ENCODE measurements around the gene SLMAP.

SLMAP gene

GRCh38 chr3:57942872-57943283 lies 186.8 kb downstream of the SLMAP start:
- no peaks in the 10 kb centered on the region for H3K9me3 ChIP-seq (ENCODE audit: control insufficient read depth, low read length)
- H3K27ac ChIP-seq (ENCODE audit: insufficient read depth, low read length, poor library complexity, severe bottlenecking) = no peak overlapping the region
- no peaks in the 10 kb centered on the region for H3K4me1 ChIP-seq (ENCODE audit: control insufficient read depth, insufficient read depth, low read length, poor library complexity, severe bottlenecking)
- H3K4me3 ChIP-seq (ENCODE audit: insufficient read depth, low read depth, low read length, poor library complexity, severe bottlenecking) = no peak overlapping the region
- no peaks in the 10 kb centered on the region for H3K27me3 ChIP-seq (replicated peaks; ENCODE audit: control insufficient read depth, insufficient read depth, low read length, poor library complexity, severe bottlenecking)
- no peaks in the 10 kb centered on the region for H3K36me3 ChIP-seq (ENCODE audit: control insufficient read depth, insufficient read depth, low read length)
- DNase-seq = no peak

- Histone ChIP-seq H3K9me3 (ENCODE audit: control insufficient read depth, low read length) (no peaks in the 10 kb centered on the region), H3K4me1 (ENCODE audit: control insufficient read depth, insufficient read depth, low read length, poor library complexity, severe bottlenecking) (no peaks in the 10 kb centered on the region), H3K27ac (ENCODE audit: insufficient read depth, low read length, poor library complexity, severe bottlenecking) (no peak overlapping the region), H3K27me3 (replicated peaks; ENCODE audit: control insufficient read depth, insufficient read depth, low read length, poor library complexity, severe bottlenecking) (no peaks in the 10 kb centered on the region), H3K4me3 (ENCODE audit: insufficient read depth, low read depth, low read length, poor library complexity, severe bottlenecking) (no peak overlapping the region), H3K36me3 (ENCODE audit: control insufficient read depth, insufficient read depth, low read length) (no peaks in the 10 kb centered on the region)
- DNase-seq = no peak
Measured at GRCh38 chr3:57943525-57944495, 187.7 kb downstream of the SLMAP start.

- Histone ChIP-seq H3K27me3 (replicated peaks; ENCODE audit: control insufficient read depth, insufficient read depth, low read length, poor library complexity, severe bottlenecking) (no peaks in the 10 kb centered on the region), H3K27ac (ENCODE audit: insufficient read depth, low read length, poor library complexity, severe bottlenecking) (no peak overlapping the region), H3K36me3 (ENCODE audit: control insufficient read depth, insufficient read depth, low read length) (no peaks in the 10 kb centered on the region), H3K4me3 (ENCODE audit: insufficient read depth, low read depth, low read length, poor library complexity, severe bottlenecking) (no peak overlapping the region), H3K4me1 (ENCODE audit: control insufficient read depth, insufficient read depth, low read length, poor library complexity, severe bottlenecking) (no peaks in the 10 kb centered on the region), H3K9me3 (ENCODE audit: control insufficient read depth, low read length) (no peaks in the 10 kb centered on the region)
- no peak for DNase-seq
Measured at GRCh38 chr3:57946970-57947381, 190.9 kb downstream of the SLMAP start.

DNA sequence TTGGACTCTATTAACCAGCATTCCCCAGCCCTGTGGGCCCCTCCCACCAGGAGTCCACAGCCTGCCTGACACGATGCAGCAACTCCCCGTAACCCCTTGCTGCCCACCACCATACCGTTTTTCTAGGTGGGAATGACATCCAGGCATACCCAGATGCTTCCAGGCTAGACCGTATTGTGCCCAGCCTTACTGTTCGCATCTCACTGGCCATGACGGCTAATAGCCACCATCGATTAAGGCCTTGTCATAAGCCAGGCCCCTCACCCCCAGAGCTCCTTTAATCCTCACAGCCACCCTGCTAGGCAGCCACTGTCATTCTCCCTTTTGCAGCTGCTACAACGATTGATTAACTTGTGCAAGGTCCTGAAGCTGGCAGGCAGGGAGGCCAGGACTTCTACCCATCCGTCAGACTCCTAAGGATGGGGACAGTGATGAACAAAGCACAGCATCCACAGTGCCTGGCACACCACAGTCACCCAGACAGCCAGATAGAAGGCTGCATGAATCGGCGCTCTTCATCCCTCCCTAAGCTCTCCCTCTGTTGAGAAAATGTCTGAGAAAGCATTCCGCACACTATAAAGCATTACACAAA lies 192.1 kb downstream of the SLMAP start:
- Histone ChIP-seq H3K27me3 (replicated peaks; ENCODE audit: control insufficient read depth, insufficient read depth, low read length, poor library complexity, severe bottlenecking) (no peaks in the 10 kb centered on the region), H3K36me3 (ENCODE audit: control insufficient read depth, insufficient read depth, low read length) (no peaks in the 10 kb centered on the region), H3K9me3 (ENCODE audit: control insufficient read depth, low read length) (no peaks in the 10 kb centered on the region), H3K4me1 (ENCODE audit: control insufficient read depth, insufficient read depth, low read length, poor library complexity, severe bottlenecking) (no peaks in the 10 kb centered on the region), H3K27ac (ENCODE audit: insufficient read depth, low read length, poor library complexity, severe bottlenecking) (no peak overlapping the region), H3K4me3 (ENCODE audit: insufficient read depth, low read depth, low read length, poor library complexity, severe bottlenecking) (no peak overlapping the region)
- no peak for DNase-seq

GRCh38 chr3:57948781-57949242 lies 192.7 kb downstream of the SLMAP start:
- no peak for DNase-seq
- Histone ChIP-seq H3K36me3 (ENCODE audit: control insufficient read depth, insufficient read depth, low read length) (no peaks in the 10 kb centered on the region), H3K27me3 (replicated peaks; ENCODE audit: control insufficient read depth, insufficient read depth, low read length, poor library complexity, severe bottlenecking) (no peaks in the 10 kb centered on the region), H3K9me3 (ENCODE audit: control insufficient read depth, low read length) (no peaks in the 10 kb centered on the region), H3K27ac (ENCODE audit: insufficient read depth, low read length, poor library complexity, severe bottlenecking) (no peak overlapping the region), H3K4me3 (ENCODE audit: insufficient read depth, low read depth, low read length, poor library complexity, severe bottlenecking) (no peak overlapping the region), H3K4me1 (ENCODE audit: control insufficient read depth, insufficient read depth, low read length, poor library complexity, severe bottlenecking) (no peaks in the 10 kb centered on the region)

DNA sequence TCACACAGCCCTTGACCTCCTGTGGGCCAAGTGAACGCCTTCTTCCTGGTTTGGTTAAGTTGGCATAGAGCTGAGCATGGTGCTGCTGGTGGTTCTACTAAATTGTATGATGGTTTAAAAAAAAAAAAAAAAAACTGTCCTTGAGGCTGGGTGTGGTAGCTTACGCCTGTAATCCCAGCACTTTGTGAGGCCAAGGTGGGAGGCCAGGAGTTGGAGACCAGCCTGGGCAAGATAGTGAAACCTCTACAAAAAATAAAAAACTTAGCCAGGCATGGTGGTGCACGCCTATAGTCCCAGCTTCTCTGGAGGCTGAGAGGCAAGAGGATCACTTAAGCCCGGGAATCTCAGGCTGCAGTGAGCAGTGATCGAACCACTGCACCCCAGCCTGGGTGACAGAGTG lies 193.2 kb downstream of the SLMAP start:
- DNase-seq = no peak
- H3K9me3 ChIP-seq (ENCODE audit: control insufficient read depth, low read length) = no peaks in the 10 kb centered on the region
- no peaks in the 10 kb centered on the region for H3K4me1 ChIP-seq (ENCODE audit: control insufficient read depth, insufficient read depth, low read length, poor library complexity, severe bottlenecking)

DNA sequence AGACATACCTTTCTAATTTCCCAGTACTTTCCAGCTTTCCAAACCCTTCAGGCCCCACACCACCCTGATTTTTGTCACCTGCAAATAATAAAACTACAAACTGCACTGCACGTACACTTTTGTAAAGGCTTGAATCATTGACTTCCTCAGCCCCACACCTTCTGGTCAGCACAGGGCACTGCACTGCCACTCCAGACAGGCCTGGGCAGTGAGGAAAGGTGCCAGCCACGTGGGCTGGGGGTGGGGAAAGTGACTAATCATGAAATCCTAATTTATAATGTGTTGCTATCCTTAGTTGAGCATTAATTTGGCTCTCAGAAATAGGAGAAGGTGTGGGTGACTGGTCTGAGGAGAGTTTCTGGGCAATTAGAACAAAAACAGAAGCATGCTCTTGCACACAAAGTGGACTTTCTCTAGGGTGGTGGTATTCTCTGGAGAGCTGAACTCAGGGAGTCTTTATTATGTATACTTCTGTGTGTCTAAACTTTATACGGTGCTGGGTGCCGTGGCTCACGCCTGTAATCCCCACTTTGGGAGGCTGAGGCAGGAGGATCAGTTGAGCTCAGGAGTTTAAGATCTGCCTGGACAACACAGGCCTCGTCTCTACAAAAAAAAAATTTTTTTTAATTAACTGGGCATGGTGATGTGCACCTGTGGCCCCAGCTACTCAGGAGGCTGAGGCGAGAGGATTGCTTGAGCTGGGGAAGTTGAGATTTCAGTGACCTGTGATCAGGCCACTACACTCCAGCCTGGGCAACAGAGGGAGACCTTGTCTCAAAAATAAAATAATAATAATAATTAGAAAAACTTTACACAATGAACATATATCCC lies 193.9 kb downstream of the SLMAP start:
- DNase-seq = no peak
- H3K4me1 ChIP-seq (ENCODE audit: control insufficient read depth, insufficient read depth, low read length, poor library complexity, severe bottlenecking) = no peaks in the 10 kb centered on the region
- H3K27ac ChIP-seq (ENCODE audit: insufficient read depth, low read length, poor library complexity, severe bottlenecking) = no peak overlapping the region
- H3K27me3 ChIP-seq (replicated peaks; ENCODE audit: control insufficient read depth, insufficient read depth, low read length, poor library complexity, severe bottlenecking) = no peaks in the 10 kb centered on the region
- H3K9me3 ChIP-seq (ENCODE audit: control insufficient read depth, low read length) = no peaks in the 10 kb centered on the region
- H3K4me3 ChIP-seq (ENCODE audit: insufficient read depth, low read depth, low read length, poor library complexity, severe bottlenecking) = no peak overlapping the region
- H3K36me3 ChIP-seq (ENCODE audit: control insufficient read depth, insufficient read depth, low read length) = no peaks in the 10 kb centered on the region

More for the DNA sequence above, 193.2 kb downstream of the SLMAP start:
- H3K4me3 ChIP-seq (ENCODE audit: insufficient read depth, low read depth, low read length, poor library complexity, severe bottlenecking) = no peak overlapping the region
- H3K27me3 ChIP-seq (replicated peaks; ENCODE audit: control insufficient read depth, insufficient read depth, low read length, poor library complexity, severe bottlenecking) = no peaks in the 10 kb centered on the region
- no peaks in the 10 kb centered on the region for H3K36me3 ChIP-seq (ENCODE audit: control insufficient read depth, insufficient read depth, low read length)
- no peak overlapping the region for H3K27ac ChIP-seq (ENCODE audit: insufficient read depth, low read length, poor library complexity, severe bottlenecking)

DNA sequence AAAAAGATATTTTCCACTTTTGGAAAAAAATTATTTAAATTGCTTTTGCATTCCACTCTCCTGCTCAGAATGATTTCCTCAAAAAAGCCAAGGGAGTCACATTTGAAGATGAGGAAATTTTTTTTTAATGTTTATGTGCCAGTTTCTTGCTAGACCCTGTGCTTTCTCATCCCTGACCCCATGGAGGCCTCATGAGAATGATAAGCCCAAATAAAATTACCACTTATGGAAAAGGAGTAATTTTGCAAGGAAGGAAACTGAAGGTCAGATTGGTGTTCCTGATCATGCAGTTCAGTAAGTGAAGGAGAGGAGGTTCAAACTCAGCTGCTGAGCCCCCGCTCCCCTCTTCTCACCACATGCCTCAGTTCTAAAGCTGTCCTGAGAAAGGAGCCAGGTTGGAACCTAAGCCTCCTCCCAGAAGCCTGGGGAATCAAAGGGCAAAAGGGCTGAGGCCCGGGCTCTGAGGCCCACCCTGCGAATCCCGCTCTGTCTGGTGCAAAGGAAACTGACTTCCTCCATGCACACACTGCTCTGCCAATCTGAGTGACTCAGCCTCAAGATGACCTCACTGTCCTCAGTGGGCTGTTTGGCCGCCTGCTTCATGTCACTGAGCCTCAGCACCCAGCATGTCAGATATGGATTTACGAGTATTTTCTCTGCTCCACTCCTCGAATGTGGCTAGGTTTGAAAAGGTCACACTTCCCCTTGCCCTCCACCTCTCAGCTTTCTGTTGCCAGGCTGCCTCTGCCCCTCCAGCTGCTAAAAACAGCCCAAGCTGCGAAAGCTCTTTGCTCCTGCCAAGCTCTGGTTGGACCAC lies 195.2 kb downstream of the SLMAP start:
- no peak for DNase-seq
- no peaks in the 10 kb centered on the region for H3K27me3 ChIP-seq (replicated peaks; ENCODE audit: control insufficient read depth, insufficient read depth, low read length, poor library complexity, severe bottlenecking)
- H3K4me3 ChIP-seq (ENCODE audit: insufficient read depth, low read depth, low read length, poor library complexity, severe bottlenecking) = no peak overlapping the region
- H3K36me3 ChIP-seq (ENCODE audit: control insufficient read depth, insufficient read depth, low read length) = no peaks in the 10 kb centered on the region
- no peaks in the 10 kb centered on the region for H3K4me1 ChIP-seq (ENCODE audit: control insufficient read depth, insufficient read depth, low read length, poor library complexity, severe bottlenecking)
- no peak overlapping the region for H3K27ac ChIP-seq (ENCODE audit: insufficient read depth, low read length, poor library complexity, severe bottlenecking)
- no peaks in the 10 kb centered on the region for H3K9me3 ChIP-seq (ENCODE audit: control insufficient read depth, low read length)

GRCh38 chr3:57952208-57952631 lies 196.1 kb downstream of the SLMAP start:
- no peak overlapping the region for H3K4me3 ChIP-seq (ENCODE audit: insufficient read depth, low read depth, low read length, poor library complexity, severe bottlenecking)
- no peaks in the 10 kb centered on the region for H3K36me3 ChIP-seq (ENCODE audit: control insufficient read depth, insufficient read depth, low read length)
- no peak for DNase-seq
- H3K4me1 ChIP-seq (ENCODE audit: control insufficient read depth, insufficient read depth, low read length, poor library complexity, severe bottlenecking) = no peaks in the 10 kb centered on the region
- no peaks in the 10 kb centered on the region for H3K27me3 ChIP-seq (replicated peaks; ENCODE audit: control insufficient read depth, insufficient read depth, low read length, poor library complexity, severe bottlenecking)
- H3K27ac ChIP-seq (ENCODE audit: insufficient read depth, low read length, poor library complexity, severe bottlenecking) = no peak overlapping the region
- no peaks in the 10 kb centered on the region for H3K9me3 ChIP-seq (ENCODE audit: control insufficient read depth, low read length)

Measured in effector memory CD4-positive, alpha-beta T cell (primary cell).